Central memory CD8-positive, alpha-beta T cell (primary cell): ENCODE data around the gene MAPK4.

Source experiments
- ATAC-seq: fragments of 150-1000 bp; cut with Tn5 transposase; replicated peaks from 2 replicates; pipeline ENCODE4 v1.10.0; 2022; ENCODE audit warnings: mild to moderate bottlenecking, moderate FRiP score, moderate number of reproducible peaks; ENCODE audit not compliant: poor library complexity, severe bottlenecking; ENCODE audit errors: extremely low read depth
- DNase-seq, 2 donors: peaks; one replicate each; pipeline ENCODE4 v3.0.0; 2021; ENCODE audit warnings: low spot score in 2 of 2
- H3K27ac Mint-ChIP-seq: one replicate; pipeline ENCODE4 v1.8.0; 2022; ENCODE audit warnings: low read depth, mild to moderate bottlenecking, moderate library complexity, mixed read lengths
- H3K27me3 Mint-ChIP-seq: one replicate; pipeline ENCODE4 v1.8.0; 2022; ENCODE audit warnings: mixed read lengths
- H3K36me3 Mint-ChIP-seq: one replicate; pipeline ENCODE4 v1.8.0; 2022; ENCODE audit warnings: mild to moderate bottlenecking, moderate library complexity, mixed read lengths; ENCODE audit not compliant: insufficient read depth
- H3K4me1 Mint-ChIP-seq: one replicate; pipeline ENCODE4 v1.8.0; 2022; ENCODE audit warnings: mixed read lengths
- H3K4me3 Mint-ChIP-seq: one replicate; pipeline ENCODE4 v1.8.0; 2022; ENCODE audit warnings: mild to moderate bottlenecking, moderate library complexity, mixed read lengths
- H3K9me3 Mint-ChIP-seq: one replicate; pipeline ENCODE4 v1.8.0; 2022; ENCODE audit warnings: mixed read lengths

The MAPK4 gene

DNA sequence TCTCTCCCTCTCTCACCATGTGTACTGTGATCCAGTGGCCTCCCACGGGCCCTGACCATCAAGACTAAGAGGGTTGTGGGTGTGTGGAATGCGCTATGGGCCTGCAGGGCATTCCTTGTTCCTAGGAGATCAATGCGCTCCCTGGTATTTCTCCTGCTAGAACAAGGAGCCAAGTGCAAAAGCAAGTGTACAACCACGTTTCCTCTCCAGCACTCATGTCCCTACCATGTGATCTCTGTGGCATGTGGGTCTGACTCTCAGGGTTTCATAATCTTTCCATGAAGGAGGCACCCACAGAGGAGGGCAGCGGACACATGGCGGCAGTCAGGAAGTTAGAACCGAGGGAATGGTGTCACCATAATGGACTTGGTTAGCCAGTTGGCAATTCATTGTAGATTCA, 91.4 kb downstream of the MAPK4 start:
- peaks cover 27% of the 10 kb centered on the region for H3K27me3 Mint-ChIP-seq
- H3K27ac Mint-ChIP-seq, result no peak overlapping the region
- H3K4me3 Mint-ChIP-seq, result no peak overlapping the region
- DNase-seq, result no peak
- H3K36me3 Mint-ChIP-seq, result no peaks in the 10 kb centered on the region
- ATAC-seq, result no peak
- H3K9me3 Mint-ChIP-seq, result no peaks in the 10 kb centered on the region
- no peaks in the 10 kb centered on the region for H3K4me1 Mint-ChIP-seq

DNA sequence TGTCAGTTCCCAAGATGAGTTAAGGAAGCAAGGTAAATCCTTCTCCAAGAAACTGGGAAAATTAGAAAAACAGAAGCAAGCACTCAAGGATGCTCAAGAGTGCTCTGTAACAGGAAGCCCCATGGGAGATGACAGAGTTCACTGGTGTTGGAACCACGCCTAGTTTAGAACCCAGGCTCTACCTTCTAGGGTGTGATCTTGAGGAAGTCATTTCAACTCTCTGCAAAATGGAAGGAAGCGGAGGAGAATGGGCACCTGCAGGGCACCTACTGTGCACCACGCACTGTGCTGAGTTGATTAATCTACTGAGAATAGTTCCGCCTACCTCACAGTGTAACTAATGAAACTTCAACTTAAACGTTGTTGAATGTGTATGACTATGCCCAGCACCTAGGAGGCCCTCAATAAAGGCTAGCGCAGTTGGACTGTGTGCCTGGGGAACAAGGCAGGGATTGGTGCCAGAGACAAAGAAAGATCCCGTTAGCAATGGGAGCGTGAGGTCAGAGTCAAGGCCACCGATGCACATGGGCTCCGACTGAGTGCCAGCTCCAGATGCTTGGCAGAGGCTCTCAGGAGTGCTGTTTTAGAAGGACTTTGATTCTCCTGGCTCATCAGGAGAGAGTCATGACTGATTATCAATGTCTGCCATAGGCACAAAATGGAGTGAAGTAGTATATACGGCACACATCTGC, 93.7 kb downstream of the MAPK4 start:
- Mint-ChIP-seq H3K9me3 (no peaks in the 10 kb centered on the region), H3K4me1 (no peaks in the 10 kb centered on the region), H3K4me3 (no peak overlapping the region), H3K27me3 (peaks cover 27% of the 10 kb centered on the region), H3K36me3 (peaks cover 1% of the 10 kb centered on the region), H3K27ac (no peak overlapping the region)
- no peak for DNase-seq
- ATAC-seq, result no peak

DNA sequence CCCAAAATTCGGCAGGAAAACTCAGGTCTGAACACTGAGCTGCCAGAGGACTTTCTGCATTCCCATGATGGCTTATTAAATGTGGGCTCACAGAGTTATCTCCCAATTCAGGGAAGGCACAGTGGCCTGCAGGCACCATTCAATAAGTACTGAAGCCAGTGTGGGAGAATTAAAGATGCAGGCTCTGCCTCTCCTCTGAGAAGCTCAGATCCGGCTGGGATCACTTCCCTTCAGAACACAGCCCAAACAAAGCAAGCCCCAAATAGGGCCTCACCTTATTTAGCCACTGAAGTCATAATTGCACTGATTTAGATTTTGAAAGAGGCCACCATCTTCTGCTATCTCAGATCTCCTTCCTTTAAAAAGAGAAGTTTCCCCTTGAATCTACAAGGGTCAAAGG, 94.3 kb downstream of the MAPK4 start:
- no peaks in the 10 kb centered on the region for H3K9me3 Mint-ChIP-seq
- no peak for DNase-seq
- no peak overlapping the region for H3K27ac Mint-ChIP-seq
- no peak for ATAC-seq
- no peak overlapping the region for H3K4me3 Mint-ChIP-seq
- H3K27me3 Mint-ChIP-seq, result peaks cover 34% of the 10 kb centered on the region
- H3K36me3 Mint-ChIP-seq, result peaks cover 1% of the 10 kb centered on the region
- H3K4me1 Mint-ChIP-seq, result no peaks in the 10 kb centered on the region

DNA sequence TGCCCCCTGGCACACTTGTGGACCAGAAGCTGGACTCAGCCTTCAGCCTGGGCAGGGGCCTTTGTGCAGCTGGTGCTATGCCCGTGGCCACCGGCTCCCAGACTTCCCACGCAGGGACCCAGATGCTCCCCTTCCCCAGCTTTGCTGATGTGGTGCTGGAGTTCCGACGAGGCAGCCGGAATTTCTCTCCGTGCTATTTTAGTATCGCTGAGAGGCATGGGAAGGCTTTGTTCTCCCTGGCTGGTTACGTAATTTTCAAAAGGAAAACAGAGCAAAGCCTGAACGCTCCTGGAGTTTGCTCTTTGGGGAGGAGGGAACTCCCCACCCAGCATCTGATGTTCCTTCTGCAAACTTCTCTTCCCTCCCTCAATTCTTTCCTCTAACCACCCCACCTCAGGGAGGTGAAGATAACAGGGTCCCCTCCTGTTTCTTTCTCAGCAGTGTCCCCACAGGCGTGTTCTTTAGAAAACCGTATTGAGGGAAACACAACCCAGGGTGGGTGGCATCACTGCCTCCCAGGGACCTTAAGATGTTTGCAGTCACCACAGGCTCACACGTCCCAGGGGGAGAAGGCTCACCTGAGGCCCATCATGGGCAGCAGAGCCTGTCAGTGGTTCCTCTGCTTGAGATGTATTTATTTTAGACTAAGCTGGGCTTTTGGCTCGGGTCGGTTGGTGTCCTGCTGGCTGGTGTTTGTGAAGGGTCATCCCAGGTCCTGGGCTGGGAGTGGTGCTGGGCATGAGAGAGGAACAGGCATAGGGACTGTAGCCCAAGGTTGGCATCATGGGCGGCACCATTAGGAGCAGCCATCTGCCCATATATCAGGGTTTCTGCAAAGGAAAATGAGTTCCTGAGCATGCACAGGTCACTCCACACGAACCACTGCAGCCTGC, 95.0 kb downstream of the MAPK4 start:
- ATAC-seq, result no peak
- H3K4me1 Mint-ChIP-seq, result no peaks in the 10 kb centered on the region
- H3K9me3 Mint-ChIP-seq, result no peaks in the 10 kb centered on the region
- H3K36me3 Mint-ChIP-seq, result peaks cover 1% of the 10 kb centered on the region
- no peak for DNase-seq
- no peak overlapping the region for H3K4me3 Mint-ChIP-seq
- peaks cover 40% of the 10 kb centered on the region for H3K27me3 Mint-ChIP-seq
- H3K27ac Mint-ChIP-seq, result no peak overlapping the region

DNA sequence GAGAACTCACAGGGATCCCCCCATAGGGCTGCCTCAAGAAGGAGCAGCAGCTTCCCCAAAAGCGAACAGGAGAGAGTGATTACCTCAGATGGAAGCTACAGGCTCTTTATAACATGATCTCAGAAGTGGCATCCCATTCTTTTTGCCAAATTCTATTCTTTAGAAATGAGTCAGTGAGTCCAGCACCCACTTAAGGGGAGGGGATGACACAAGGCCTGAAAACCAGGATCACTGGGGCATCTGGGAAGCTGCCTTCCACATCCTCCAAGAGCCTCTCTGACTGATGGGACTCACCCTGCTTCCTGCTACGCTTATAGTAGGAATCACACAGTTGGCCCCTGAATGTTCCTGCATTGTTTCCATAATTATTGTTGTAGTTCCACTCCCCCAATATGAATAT, 96.5 kb downstream of the MAPK4 start:
- H3K4me3 Mint-ChIP-seq, result no peak overlapping the region
- H3K4me1 Mint-ChIP-seq, result no peaks in the 10 kb centered on the region
- no peak overlapping the region for H3K27ac Mint-ChIP-seq
- DNase-seq (no peak), ATAC-seq (no peak)
- H3K36me3 Mint-ChIP-seq, result peaks cover 1% of the 10 kb centered on the region
- H3K9me3 Mint-ChIP-seq, result no peaks in the 10 kb centered on the region
- H3K27me3 Mint-ChIP-seq, result peaks cover 40% of the 10 kb centered on the region

DNA sequence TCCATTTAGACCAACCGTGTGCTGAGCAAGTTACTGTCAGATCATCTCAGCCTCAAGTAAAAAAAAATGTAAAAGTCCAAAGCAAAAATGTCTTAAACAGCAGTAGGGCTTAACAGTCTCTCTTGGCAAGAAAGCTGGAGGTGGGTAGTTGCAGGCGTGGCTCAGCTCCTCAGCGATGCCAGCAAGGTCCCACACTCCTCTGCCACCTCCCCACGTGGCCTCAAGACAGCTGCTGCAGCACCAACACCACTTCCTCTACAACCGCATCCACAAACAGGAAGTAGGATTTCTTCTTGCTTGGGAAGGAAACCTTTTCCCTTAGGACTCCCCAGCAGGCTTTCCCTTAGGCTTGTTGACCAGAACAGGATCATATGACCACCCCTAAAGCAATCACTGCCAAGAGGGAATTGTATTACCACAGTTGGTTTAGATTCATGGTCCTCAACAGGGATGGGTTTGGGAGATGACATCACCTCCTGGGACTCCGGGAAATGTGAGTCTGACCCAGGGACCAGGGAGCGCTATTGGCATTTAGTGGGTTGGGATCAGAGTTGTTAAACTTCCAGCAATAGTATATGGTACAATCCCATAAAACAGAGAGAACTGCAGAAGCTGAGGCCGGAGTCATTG, 97.1 kb downstream of the MAPK4 start:
- Mint-ChIP-seq H3K4me1 (no peaks in the 10 kb centered on the region), H3K36me3 (peaks cover 1% of the 10 kb centered on the region), H3K27me3 (peaks cover 39% of the 10 kb centered on the region), H3K4me3 (no peak overlapping the region), H3K27ac (no peak overlapping the region), H3K9me3 (peaks cover 1% of the 10 kb centered on the region)
- ATAC-seq (no peak), DNase-seq (no peak)

DNA sequence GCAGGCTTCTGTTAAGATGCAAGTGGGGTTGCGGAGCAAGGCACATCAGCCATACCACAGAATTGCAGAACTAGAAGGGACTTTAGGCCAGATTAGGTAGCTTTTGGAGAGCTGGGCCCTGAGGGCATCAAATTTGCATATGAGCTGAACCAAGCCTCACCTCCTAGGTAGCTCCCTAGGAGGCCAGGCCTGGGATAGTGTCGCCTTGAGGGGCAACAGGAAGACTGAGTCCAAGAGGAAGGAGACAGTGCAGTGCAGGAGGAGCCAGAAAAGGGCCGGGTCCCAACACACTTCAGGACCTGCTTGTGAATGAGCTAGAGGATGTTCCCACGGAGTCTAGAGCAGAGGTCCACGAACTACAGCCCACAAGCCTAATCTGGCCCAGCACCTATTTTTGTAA, 98.7 kb downstream of the MAPK4 start:
- H3K27me3 Mint-ChIP-seq, result peaks cover 29% of the 10 kb centered on the region
- no peaks in the 10 kb centered on the region for H3K4me1 Mint-ChIP-seq
- H3K27ac Mint-ChIP-seq, result no peak overlapping the region
- DNase-seq (no peak), ATAC-seq (no peak)
- peaks cover 1% of the 10 kb centered on the region for H3K36me3 Mint-ChIP-seq
- peaks cover 5% of the 10 kb centered on the region for H3K9me3 Mint-ChIP-seq
- no peak overlapping the region for H3K4me3 Mint-ChIP-seq

DNA sequence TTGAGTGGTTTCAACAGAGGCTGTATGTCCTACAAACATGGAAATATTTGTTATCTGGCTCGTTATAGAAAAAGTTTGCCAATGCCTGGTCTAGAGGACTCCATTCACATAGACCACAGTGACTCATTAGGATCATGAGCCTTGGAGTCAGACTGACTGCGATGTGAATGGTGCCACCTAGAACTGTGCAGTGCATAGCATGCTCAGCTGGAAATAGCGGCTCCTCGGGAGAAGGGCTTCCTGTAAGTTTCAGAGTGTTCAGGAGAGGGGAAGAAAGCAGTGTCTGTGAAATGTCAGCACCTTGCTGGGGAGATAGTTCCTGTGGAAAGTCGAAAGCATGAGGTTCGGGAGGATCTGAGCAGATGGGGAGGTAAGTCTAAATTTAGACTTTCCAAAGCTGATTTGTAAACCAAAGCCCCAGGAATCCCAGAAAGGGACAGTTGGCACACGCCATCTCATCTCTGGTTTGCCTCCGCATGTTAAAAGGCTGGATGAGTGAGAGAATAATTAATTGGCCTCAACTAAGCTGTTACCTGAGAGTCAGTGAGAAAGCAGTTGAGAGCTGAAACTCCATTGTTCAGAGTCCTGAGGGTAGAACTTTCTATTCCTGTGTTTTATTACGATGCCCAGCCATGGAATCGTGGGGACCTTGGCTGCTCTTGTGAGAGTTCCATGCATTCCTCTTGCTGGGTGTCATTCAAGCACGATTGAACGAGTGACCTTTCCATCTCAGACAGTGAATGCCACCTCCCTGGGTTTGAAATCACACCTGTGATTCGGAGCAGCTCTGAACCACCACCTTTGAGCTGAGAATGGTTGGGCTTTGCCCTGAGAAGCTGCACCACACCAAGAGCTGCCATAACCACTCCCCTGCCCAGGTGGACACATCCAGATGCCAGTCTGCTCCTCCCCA, 99.5 kb downstream of the MAPK4 start:
- Mint-ChIP-seq H3K9me3 (peaks cover 5% of the 10 kb centered on the region), H3K4me3 (no peak overlapping the region), H3K36me3 (peaks cover 1% of the 10 kb centered on the region), H3K27ac (no peak overlapping the region), H3K4me1 (no peaks in the 10 kb centered on the region), H3K27me3 (peaks cover 29% of the 10 kb centered on the region)
- ATAC-seq (no peak), DNase-seq (no peak)

DNA sequence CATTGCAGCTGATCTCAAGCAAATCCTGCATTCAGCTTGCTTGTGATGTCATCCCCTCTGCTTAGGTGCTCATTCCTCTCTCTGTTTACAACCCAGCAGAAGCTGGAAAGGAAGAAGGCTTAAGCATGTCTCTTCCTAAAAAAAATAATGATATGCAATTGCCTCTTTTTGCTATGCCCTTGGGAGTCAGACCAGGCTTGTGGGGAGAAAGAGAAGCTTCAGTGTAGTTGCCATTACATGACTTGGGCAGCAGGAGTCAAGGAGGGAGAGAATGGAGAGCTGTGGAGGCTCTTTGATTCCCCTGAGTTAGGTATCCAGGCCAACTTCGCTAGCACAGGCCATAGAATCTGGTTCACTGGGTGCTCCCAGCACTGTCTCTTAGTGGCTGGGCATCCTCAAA, 101.1 kb downstream of the MAPK4 start:
- H3K4me1 Mint-ChIP-seq, result no peaks in the 10 kb centered on the region
- H3K9me3 Mint-ChIP-seq, result peaks cover 11% of the 10 kb centered on the region
- H3K4me3 Mint-ChIP-seq, result no peak overlapping the region
- H3K36me3 Mint-ChIP-seq, result peaks cover 1% of the 10 kb centered on the region
- H3K27ac Mint-ChIP-seq, result no peak overlapping the region
- peaks cover 28% of the 10 kb centered on the region for H3K27me3 Mint-ChIP-seq
- DNase-seq (no peak), ATAC-seq (no peak)

DNA sequence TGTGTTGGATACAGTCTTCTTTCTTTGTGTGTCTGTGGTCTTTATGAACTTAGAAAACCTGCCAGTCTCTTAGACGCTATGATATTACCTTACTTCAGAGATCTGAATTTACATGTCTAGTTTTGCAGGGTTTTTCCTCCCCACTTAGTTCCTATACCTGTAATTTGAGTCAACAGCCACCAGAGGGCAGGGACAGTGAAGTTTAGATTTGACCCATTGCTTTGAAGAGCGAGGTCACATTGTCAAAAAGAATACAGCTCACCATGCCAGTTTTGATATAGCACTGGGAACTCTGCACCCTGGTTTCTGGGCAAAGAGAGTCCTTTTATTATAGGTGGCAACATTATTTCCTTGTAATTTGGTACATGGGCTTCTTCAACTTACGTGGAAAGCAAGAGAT, 102.3 kb downstream of the MAPK4 start:
- peaks cover 35% of the 10 kb centered on the region for H3K27me3 Mint-ChIP-seq
- no peak overlapping the region for H3K27ac Mint-ChIP-seq
- H3K9me3 Mint-ChIP-seq, result peaks cover 11% of the 10 kb centered on the region
- no peak for DNase-seq
- H3K4me1 Mint-ChIP-seq, result no peaks in the 10 kb centered on the region
- no peaks in the 10 kb centered on the region for H3K36me3 Mint-ChIP-seq
- no peak for ATAC-seq
- H3K4me3 Mint-ChIP-seq, result no peak overlapping the region

DNA sequence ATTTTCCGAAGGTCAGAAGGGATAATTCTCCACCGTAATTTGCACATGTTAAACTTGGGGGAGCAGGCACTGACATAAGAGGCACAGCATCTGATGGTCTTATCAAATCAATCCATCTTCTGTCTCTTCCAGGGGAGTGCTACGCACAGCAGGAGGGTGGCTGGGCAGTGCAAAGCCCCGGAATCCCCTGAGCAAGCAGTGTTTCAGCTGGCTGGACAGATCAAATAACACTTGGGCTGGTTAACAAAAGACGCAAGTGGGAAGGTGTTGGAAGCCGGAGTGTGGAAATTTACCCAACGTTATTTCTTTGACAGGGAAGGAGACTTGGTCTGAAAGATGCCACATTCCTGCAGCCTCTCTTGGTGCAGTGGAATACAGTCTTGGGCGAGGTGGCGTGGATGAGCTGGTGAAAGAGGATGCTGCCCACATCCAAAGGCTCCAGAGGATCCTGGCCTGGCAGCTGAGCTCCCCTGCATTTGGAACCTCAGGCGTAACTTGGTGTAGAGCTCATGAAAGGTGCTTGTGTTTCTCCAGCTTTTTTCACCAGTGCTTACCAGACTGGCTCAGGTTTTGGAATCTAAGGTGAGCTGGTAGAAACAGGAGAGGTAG, 103.0 kb downstream of the MAPK4 start:
- DNase-seq, result no peak
- no peak for ATAC-seq

More for the DNA sequence above, 103.0 kb downstream of the MAPK4 start:
- H3K4me3 Mint-ChIP-seq, result no peak overlapping the region
- H3K9me3 Mint-ChIP-seq, result peaks cover 11% of the 10 kb centered on the region
- H3K27me3 Mint-ChIP-seq, result peaks cover 42% of the 10 kb centered on the region
- no peaks in the 10 kb centered on the region for H3K36me3 Mint-ChIP-seq
- H3K27ac Mint-ChIP-seq, result no peak overlapping the region
- H3K4me1 Mint-ChIP-seq, result no peaks in the 10 kb centered on the region
